Naive thymus-derived CD8-positive, alpha-beta T cell (primary cell): ENCODE data around the gene SPDYE3. TPM values are rescaled to one million over a fixed set of nuclear protein-coding genes. Genes with fewer than 3 reads are reported as not detected.

ENCODE experiments used
- ATAC-seq, 2 donors: fragments of 150-1000 bp; cut with Tn5 transposase in 1 of 2; sonication (Bioruptor Pico), chemical (Tn5 transposase) in 1 of 2; 1 replicate in 1 of 2; 2 replicates in 1 of 2; pipeline ENCODE4 v1.10.0; 2021; ENCODE audit warnings: mild to moderate bottlenecking in 2 of 2, moderate library complexity in 2 of 2
- POLR2A ChIA-PET: fragments of 350-600 bp; sonication (Branson Sonifier 250); formaldehyde crosslinking; loops from one replicate; lab custom pipeline; 2021; ENCODE audit warnings: antibody characterized with exemption; lab: Charles Lee
- DNase-seq, 10 donors: peaks; one replicate each; pipeline versions ENCODE4 v3.0.0 to v3.0.0-alpha.2; 2020 to 2022
- H3K27ac Mint-ChIP-seq, 10 donors: one replicate each; pipeline ENCODE4 v1.8.0; 2020 to 2022; ENCODE audit warnings: mild to moderate bottlenecking in 10 of 10, mixed read lengths in 10 of 10, moderate library complexity in 4 of 10, inconsistent platforms in 1 of 10
- H3K27me3 Mint-ChIP-seq, 5 donors: one replicate each; pipeline ENCODE4 v1.8.0; 2021 to 2022; ENCODE audit warnings: mixed read lengths in 5 of 5
- H3K36me3 Mint-ChIP-seq, 3 donors: one replicate each; pipeline ENCODE4 v1.8.0; 2020 to 2022; ENCODE audit warnings: mixed read lengths in 3 of 3, mild to moderate bottlenecking in 2 of 3, inconsistent platforms in 1 of 3
- H3K4me1 Mint-ChIP-seq, 4 donors: one replicate each; pipeline ENCODE4 v1.8.0; 2021 to 2022; ENCODE audit warnings: mixed read lengths in 4 of 4
- H3K4me3 Mint-ChIP-seq, 10 donors: one replicate each; pipeline ENCODE4 v1.8.0; 2020 to 2022; ENCODE audit warnings: mild to moderate bottlenecking in 10 of 10, mixed read lengths in 10 of 10, moderate library complexity in 6 of 10, inconsistent platforms in 1 of 10
- H3K9me3 Mint-ChIP-seq, 9 donors: one replicate each; pipeline ENCODE4 v1.8.0; 2020 to 2022; ENCODE audit warnings: mixed read lengths in 9 of 9, mild to moderate bottlenecking in 3 of 9, inconsistent platforms in 1 of 9, moderate library complexity in 1 of 9
- polyA plus RNA-seq, 3 donors: library from polyadenylated mRNA; unstranded; fragments of 300-500 nt; fragmentation: Illumina TruSeq; gene quantifications; one replicate each; pipeline ENCODE4 v1.2.3, GENCODE V29; 2021
- total RNA-seq, 8 experiments: library from RNA in 2 of 8; stranded (reverse) in 2 of 8; gene quantifications; one replicate each; pipeline ENCODE4 v1.2.3 and lab custom pipeline; 2021 to 2026

The SPDYE3 gene
- total and polyA plus RNA-seq, 5 experiments from 2014 or later = 4.8 to 10.9 (median 7.7) TPM; not detected in 2

DNA sequence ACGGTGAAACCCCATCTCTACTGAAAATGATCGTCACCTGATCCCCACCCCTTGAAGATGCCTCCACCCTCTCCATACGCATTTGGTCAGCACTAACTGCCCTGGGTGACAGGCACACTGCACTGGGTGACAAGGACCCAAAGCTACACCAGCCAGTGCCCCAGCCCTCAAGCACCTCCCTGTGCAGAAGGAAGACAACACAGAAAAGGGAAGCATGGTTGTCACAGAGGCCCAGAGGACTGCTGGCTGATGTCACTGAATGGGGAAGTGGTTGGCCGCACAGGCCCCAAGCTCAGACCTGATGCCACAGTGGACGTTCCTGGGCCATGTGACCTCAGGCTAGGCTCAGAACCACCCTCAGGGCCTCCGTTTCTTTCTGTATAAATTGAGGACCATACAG lies 61.6 kb downstream of the SPDYE3 start:
- H3K4me3 Mint-ChIP-seq = peak overlapping the region in 1 of 10 donors; percentile 75
- no peaks in the 10 kb centered on the region for H3K9me3 Mint-ChIP-seq
- H3K27me3 Mint-ChIP-seq = no peaks in the 10 kb centered on the region
- peaks cover 0 to 11% (median 9%) of the 10 kb centered on the region in 3 donors for H3K36me3 Mint-ChIP-seq
- peaks cover 21 to 84% (median 57%) of the 10 kb centered on the region in 4 donors for H3K4me1 Mint-ChIP-seq
- DNase-seq = peak in 2 of 10 donors; percentile 55 to 67
- POLR2A ChIA-PET = interaction anchor here (0.5 to 0.6 kb wide), 2 partner anchors 96 to 221 kb away, joined by 4 read pairs; no protein-coding TSS in a partner anchor
- H3K27ac Mint-ChIP-seq = peak overlapping the region in 9 of 10 donors; percentile 63 to 88 (median 79)
- peak; percentile 15 to 56 for ATAC-seq

DNA sequence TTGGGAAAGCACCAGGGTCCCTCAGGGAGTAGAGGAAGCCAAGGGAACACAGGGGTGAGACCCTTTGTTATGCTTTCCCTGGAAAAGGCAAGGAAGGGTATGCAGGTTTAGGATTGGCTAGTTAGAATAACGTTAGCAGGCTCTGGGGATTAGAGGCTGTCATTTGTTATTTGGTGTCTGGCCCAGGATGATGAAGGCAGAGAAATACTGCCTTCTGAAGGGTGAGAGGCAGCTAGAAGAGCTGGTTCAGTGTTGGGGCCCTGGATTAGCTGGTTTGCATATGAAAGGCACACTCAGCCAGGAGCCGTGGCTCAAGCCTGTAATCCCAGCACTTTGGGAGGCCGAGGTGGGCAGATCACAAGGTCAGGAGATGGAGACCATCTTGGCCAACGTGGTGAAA lies 62.8 kb downstream of the SPDYE3 start:
- POLR2A ChIA-PET = no interaction called here
- Mint-ChIP-seq H3K4me1 (peaks cover 24 to 88% (median 64%) of the 10 kb centered on the region in 4 donors), H3K4me3 (no peak overlapping the region), H3K27me3 (no peaks in the 10 kb centered on the region), H3K9me3 (no peaks in the 10 kb centered on the region), H3K36me3 (peaks cover 0 to 6% (median 5%) of the 10 kb centered on the region in 3 donors), H3K27ac (peak overlapping the region in 8 of 10 donors; percentile 30 to 79 (median 64))
- ATAC-seq (no peak), DNase-seq (no peak)

DNA sequence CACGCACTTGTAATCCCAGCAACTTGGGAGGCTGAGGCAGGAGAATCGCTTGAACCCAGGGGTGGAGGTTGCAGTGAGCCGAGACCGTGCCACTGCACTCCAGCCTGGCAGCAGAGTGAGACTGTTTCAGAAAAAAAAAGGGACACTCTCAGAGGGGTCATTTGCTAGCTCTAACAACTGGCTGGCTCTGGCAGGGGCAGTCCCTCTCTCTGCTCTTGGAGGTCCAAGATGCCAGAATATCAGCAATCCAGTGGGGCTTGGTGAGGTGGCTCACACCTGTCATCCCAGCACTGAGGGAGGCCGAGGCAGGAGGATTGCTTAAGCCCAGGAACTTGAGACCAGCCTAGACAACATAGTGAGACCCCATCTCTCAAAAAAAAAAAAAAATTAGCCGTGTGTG lies 63.2 kb downstream of the SPDYE3 start:
- DNase-seq = no peak
- no peak overlapping the region for H3K4me3 Mint-ChIP-seq

DNA sequence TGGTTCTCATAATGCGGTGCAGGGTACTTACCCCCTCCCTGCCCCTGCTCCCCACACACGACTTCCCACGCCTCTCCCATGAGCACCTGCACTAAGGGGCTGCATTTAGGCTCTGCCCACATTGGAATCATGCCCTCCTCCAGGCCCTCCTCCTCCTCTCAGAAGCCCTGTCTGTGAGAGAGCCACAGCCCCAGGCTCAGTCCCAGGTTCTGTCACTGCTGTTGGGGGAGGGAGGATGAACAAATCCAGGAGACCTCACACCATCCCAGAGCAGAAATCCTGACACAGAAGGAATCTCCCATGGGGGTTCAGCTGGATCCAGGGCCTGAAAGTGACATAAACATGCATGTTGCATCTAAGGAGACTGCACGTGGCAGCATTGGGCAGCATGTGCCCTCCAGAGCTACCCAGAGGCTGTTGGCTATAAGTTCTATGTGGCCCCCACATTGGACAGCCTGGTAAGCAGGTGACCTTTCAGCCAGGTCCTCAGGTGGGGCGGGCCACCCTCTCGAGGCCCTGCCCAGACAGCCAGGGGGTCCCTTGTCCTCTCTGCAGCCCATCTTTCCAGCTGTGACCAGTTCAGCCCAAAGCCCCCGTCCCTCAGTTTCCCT lies 64.2 kb downstream of the SPDYE3 start:
- H3K9me3 Mint-ChIP-seq = no peaks in the 10 kb centered on the region
- DNase-seq = no peak
- H3K27me3 Mint-ChIP-seq = no peaks in the 10 kb centered on the region
- peaks cover 0 to 6% (median 5%) of the 10 kb centered on the region in 3 donors for H3K36me3 Mint-ChIP-seq
- peak overlapping the region; percentile 11 to 89 (median 66) for H3K27ac Mint-ChIP-seq
- POLR2A ChIA-PET = no interaction called here
- no peak overlapping the region for H3K4me3 Mint-ChIP-seq
- H3K4me1 Mint-ChIP-seq = peaks cover 19 to 84% (median 54%) of the 10 kb centered on the region in 4 donors
- no peak for ATAC-seq

More for the DNA sequence above, 63.2 kb downstream of the SPDYE3 start:
- no peaks in the 10 kb centered on the region for H3K9me3 Mint-ChIP-seq
- peak overlapping the region in 9 of 10 donors; percentile 18 to 82 (median 73) for H3K27ac Mint-ChIP-seq
- ATAC-seq = no peak
- H3K36me3 Mint-ChIP-seq = peaks cover 0 to 6% (median 5%) of the 10 kb centered on the region in 3 donors
- POLR2A ChIA-PET = no interaction called here
- peaks cover 24 to 88% (median 62%) of the 10 kb centered on the region in 4 donors for H3K4me1 Mint-ChIP-seq
- no peaks in the 10 kb centered on the region for H3K27me3 Mint-ChIP-seq

Other genes with a start within 250 kb of the SPDYE3 start
- gene ZNF3, start 226.0 kb upstream of the SPDYE3 start, total RNA-seq = 10 to 100 TPM; 42.7 to 48.8 TPM
- gene ZNF3, start 226.0 kb upstream of the SPDYE3 start, polyA plus RNA-seq = 10 to 100 TPM; 17.4 to 28.4 (median 20.2) TPM
- 10 to 100 TPM; 72.0 to 80.2 TPM for gene COPS6, start 218.7 kb upstream of the SPDYE3 start, total RNA-seq
- 100 to 1,000 TPM; 107 to 145 (median 121) TPM for gene COPS6, start 218.7 kb upstream of the SPDYE3 start, polyA plus RNA-seq
- 100 to 1,000 TPM; 159 to 161 TPM for gene MCM7, start 206.3 kb upstream of the SPDYE3 start, total RNA-seq
- 10 to 100 TPM; 28.7 to 46.6 (median 40.1) TPM for gene MCM7, start 206.3 kb upstream of the SPDYE3 start, polyA plus RNA-seq
- 10 to 100 TPM in 1 of 2 experiments, 1 to 10 TPM in 1; 7.5 to 10.9 TPM for gene AP4M1, start 206.1 kb upstream of the SPDYE3 start, total RNA-seq
- gene AP4M1, start 206.1 kb upstream of the SPDYE3 start, polyA plus RNA-seq = 1 to 10 TPM; 1.7 to 3.6 (median 2.3) TPM
- gene TAF6, start 188.3 kb upstream of the SPDYE3 start, total RNA-seq = 10 to 100 TPM; 61.6 to 68.7 TPM
- 10 to 100 TPM; 21.3 to 39.0 (median 31.5) TPM for gene TAF6, start 188.3 kb upstream of the SPDYE3 start, polyA plus RNA-seq
- gene CNPY4, start 188.1 kb upstream of the SPDYE3 start, total RNA-seq = 10 to 100 TPM; 99.0 to 99.6 TPM
- 10 to 100 TPM; 19.8 to 23.5 (median 20.6) TPM for gene CNPY4, start 188.1 kb upstream of the SPDYE3 start, polyA plus RNA-seq
- gene MBLAC1, start 180.7 kb upstream of the SPDYE3 start, total RNA-seq = 1 to 10 TPM; 5.6 to 7.2 TPM
- gene MBLAC1, start 180.7 kb upstream of the SPDYE3 start, polyA plus RNA-seq = 1 to 10 TPM; 2.1 to 2.3 (median 2.1) TPM
- 100 to 1,000 TPM; 170 to 206 TPM for gene LAMTOR4, start 158.8 kb upstream of the SPDYE3 start, total RNA-seq
- 100 to 1,000 TPM; 403 to 435 (median 430) TPM for gene LAMTOR4, start 158.8 kb upstream of the SPDYE3 start, polyA plus RNA-seq
- gene TRAPPC14, start 149.0 kb upstream of the SPDYE3 start, total RNA-seq = 100 to 1,000 TPM; 103 to 109 TPM
- gene TRAPPC14, start 149.0 kb upstream of the SPDYE3 start, polyA plus RNA-seq = 1 to 10 TPM; 2.1 to 4.5 (median 2.4) TPM
- gene GAL3ST4, start 139.1 kb upstream of the SPDYE3 start, total RNA-seq = 10 to 100 TPM; 37.0 to 39.1 TPM
- 1 to 10 TPM; 4.0 to 6.5 (median 5.4) TPM for gene GAL3ST4, start 139.1 kb upstream of the SPDYE3 start, polyA plus RNA-seq
- 10 to 100 TPM; 39.0 to 40.1 TPM for gene GPC2, start 130.3 kb upstream of the SPDYE3 start, total RNA-seq
- gene GPC2, start 130.3 kb upstream of the SPDYE3 start, polyA plus RNA-seq = 1 to 10 TPM in 1 of 3 donors, under 1 TPM in 2; 0.09 to 1.1 (median 0.42) TPM
- 10 to 100 TPM; 12.0 to 12.1 TPM for gene STAG3, start 129.8 kb upstream of the SPDYE3 start, total RNA-seq
- gene STAG3, start 129.8 kb upstream of the SPDYE3 start, polyA plus RNA-seq = 1 to 10 TPM; 6.0 to 8.6 (median 6.9) TPM
- 10 to 100 TPM; 81.5 to 83.8 TPM for gene PVRIG, start 87.8 kb upstream of the SPDYE3 start, total RNA-seq
- gene PVRIG, start 87.8 kb upstream of the SPDYE3 start, polyA plus RNA-seq = 10 to 100 TPM; 79.1 to 85.4 (median 84.7) TPM
- 100 to 1,000 TPM; 129 to 130 TPM for gene PILRB, start 50.4 kb downstream of the SPDYE3 start, total RNA-seq
- gene PILRB, start 50.4 kb downstream of the SPDYE3 start, polyA plus RNA-seq = 10 to 100 TPM in 1 of 3 donors, 1 to 10 TPM in 2; 2.5 to 14.6 (median 3.3) TPM
- 10 to 100 TPM in 1 of 2 experiments, 1 to 10 TPM in 1; 8.6 to 10.6 TPM for gene PILRA, start 65.8 kb downstream of the SPDYE3 start, total RNA-seq
- gene PILRA, start 65.8 kb downstream of the SPDYE3 start, polyA plus RNA-seq = under 1 TPM; 0.35 to 0.63 (median 0.60) TPM
- gene ZCWPW1, start 121.0 kb downstream of the SPDYE3 start, total RNA-seq = 10 to 100 TPM; 15.6 to 18.4 TPM
- 1 to 10 TPM; 3.1 to 9.3 (median 5.5) TPM for gene ZCWPW1, start 121.0 kb downstream of the SPDYE3 start, polyA plus RNA-seq
- 10 to 100 TPM; 64.8 to 66.8 TPM for gene MEPCE, start 122.1 kb downstream of the SPDYE3 start, total RNA-seq
- 10 to 100 TPM in 2 of 3 donors, 1 to 10 TPM in 1; 9.7 to 15.8 (median 11.3) TPM for gene MEPCE, start 122.1 kb downstream of the SPDYE3 start, polyA plus RNA-seq
- 10 to 100 TPM; 63.8 to 73.0 TPM for gene PPP1R35, start 128.8 kb downstream of the SPDYE3 start, total RNA-seq
- gene PPP1R35, start 128.8 kb downstream of the SPDYE3 start, polyA plus RNA-seq = 10 to 100 TPM; 20.7 to 40.6 (median 27.0) TPM
- 1 to 10 TPM; 4.0 to 4.5 TPM for gene SPACDR, start 156.6 kb downstream of the SPDYE3 start, total RNA-seq
- gene SPACDR, start 156.6 kb downstream of the SPDYE3 start, polyA plus RNA-seq = under 1 TPM in 2 of 3 donors, not detected in 1; 0.28 to 0.56 TPM
- 100 to 1,000 TPM; 128 to 129 TPM for gene TSC22D4, start 171.5 kb downstream of the SPDYE3 start, total RNA-seq
- gene TSC22D4, start 171.5 kb downstream of the SPDYE3 start, polyA plus RNA-seq = 10 to 100 TPM; 30.3 to 35.9 (median 31.0) TPM
- gene NYAP1, start 176.2 kb downstream of the SPDYE3 start, total RNA-seq = under 1 TPM in 1 of 2 experiments, not detected in 1; 0.44 TPM
- not detected for gene NYAP1, start 176.2 kb downstream of the SPDYE3 start, polyA plus RNA-seq
- gene AGFG2, start 231.5 kb downstream of the SPDYE3 start, total RNA-seq = 10 to 100 TPM; 19.0 to 22.0 TPM
- gene AGFG2, start 231.5 kb downstream of the SPDYE3 start, polyA plus RNA-seq = 10 to 100 TPM in 2 of 3 donors, 1 to 10 TPM in 1; 5.8 to 13.6 (median 11.5) TPM